ENCODE data around the gene TMX3.

The TMX3 gene

DNA sequence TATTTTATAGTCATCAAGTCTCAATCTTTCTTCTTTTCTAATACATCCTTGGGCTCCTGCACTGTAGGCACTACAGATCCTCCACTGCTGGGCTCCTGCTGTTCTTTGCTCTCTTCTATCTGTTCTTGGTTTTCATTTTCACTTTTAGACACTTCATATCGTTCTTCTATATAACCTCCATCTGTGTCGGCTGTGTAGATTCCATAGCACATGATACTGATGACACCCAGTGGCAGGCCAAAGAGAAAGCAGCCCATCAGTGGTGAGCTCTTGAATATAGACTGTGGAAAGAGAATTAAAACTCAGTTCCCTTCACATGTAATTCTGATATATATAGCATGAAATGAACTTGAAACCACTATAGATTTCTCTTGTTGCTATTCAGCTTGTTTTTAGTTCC lies 38.0 kb downstream of the TMX3 start:
- DNase-seq (ENCODE audit: extremely low read depth, low read depth), result no peak
- TF ChIP-seq, protein P1, sequence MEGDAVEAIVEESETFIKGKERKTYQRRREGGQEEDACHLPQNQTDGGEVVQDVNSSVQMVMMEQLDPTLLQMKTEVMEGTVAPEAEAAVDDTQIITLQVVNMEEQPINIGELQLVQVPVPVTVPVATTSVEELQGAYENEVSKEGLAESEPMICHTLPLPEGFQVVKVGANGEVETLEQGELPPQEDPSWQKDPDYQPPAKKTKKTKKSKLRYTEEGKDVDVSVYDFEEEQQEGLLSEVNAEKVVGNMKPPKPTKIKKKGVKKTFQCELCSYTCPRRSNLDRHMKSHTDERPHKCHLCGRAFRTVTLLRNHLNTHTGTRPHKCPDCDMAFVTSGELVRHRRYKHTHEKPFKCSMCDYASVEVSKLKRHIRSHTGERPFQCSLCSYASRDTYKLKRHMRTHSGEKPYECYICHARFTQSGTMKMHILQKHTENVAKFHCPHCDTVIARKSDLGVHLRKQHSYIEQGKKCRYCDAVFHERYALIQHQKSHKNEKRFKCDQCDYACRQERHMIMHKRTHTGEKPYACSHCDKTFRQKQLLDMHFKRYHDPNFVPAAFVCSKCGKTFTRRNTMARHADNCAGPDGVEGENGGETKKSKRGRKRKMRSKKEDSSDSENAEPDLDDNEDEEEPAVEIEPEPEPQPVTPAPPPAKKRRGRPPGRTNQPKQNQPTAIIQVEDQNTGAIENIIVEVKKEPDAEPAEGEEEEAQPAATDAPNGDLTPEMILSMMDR (IDR thresholded peaks at IDR 0.05; ENCODE audit: low read depth, low read length, missing control alignments), result peak; percentile 18
- H3K4me3 ChIP-seq (replicated peaks; ENCODE audit: low read depth, low read length), result no peak overlapping the region

DNA sequence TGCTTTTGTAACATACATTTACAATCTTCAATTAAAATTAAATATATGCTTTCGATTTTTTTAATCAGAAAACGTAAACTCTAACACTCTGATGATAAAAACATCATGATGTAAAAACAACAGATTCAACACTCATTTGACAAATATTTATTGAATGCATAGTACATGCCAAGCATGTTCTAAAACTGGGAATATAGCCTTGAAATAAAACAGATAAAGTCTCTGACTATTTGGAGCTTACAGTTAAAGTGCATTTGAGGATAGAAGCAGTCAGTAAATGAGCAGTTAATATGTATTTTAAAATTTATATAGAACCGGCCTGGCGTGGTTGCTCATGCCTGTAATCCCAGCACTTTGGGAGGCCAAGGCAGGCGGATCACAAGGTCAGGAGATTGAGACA lies 47.8 kb downstream of the TMX3 start:
- H3K4me3 ChIP-seq (replicated peaks; ENCODE audit: low read depth, low read length), result no peak overlapping the region
- TF ChIP-seq, protein P1 (IDR thresholded peaks at IDR 0.05; ENCODE audit: low read depth, low read length, missing control alignments), result no peak
- DNase-seq (ENCODE audit: extremely low read depth, low read depth), result no peak

DNA sequence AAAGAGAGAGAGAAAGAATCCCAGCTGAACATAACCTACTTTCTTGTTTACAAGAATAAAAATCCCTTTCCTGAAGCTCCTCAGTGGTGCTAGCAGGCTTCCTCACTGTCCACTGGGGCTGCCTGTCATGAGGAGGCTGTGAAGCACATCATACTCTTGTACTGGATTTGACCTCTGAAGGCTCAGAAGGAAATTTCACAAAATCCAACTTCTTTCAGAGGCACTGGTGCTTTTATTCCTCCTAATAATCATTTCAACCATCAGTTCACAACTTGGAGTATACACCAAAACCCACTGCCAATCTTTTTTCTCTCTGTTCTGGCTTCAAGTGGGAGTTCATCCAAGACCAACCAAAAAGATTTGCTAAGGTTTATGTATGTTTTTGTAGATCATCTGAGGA lies 48.5 kb downstream of the TMX3 start:
- no peak overlapping the region for H3K4me3 ChIP-seq (replicated peaks; ENCODE audit: low read depth, low read length)
- DNase-seq (ENCODE audit: extremely low read depth, low read depth), result no peak
- TF ChIP-seq, protein P1 (IDR thresholded peaks at IDR 0.05; ENCODE audit: low read depth, low read length, missing control alignments), result no peak

DNA sequence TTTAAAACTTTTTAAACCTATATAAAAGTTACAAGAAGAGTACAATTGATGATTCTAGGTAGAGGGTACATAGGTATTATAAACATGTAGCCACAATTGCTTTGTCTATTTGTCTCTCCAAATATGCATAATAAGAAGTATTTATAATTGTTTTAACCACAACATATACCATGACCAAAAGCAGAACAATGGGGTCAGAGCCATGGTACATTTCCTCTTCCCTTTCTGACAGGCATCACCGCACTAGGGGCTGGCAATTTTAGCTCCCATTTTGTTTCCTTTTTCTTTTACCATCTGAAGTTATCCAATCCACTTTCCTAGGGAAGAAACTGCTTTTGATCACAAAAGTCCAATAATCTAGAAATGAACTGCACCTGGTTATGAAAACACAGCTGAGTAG lies 49.3 kb downstream of the TMX3 start:
- no peak overlapping the region for H3K4me3 ChIP-seq (replicated peaks; ENCODE audit: low read depth, low read length)
- no peak for DNase-seq (ENCODE audit: extremely low read depth, low read depth)

DNA sequence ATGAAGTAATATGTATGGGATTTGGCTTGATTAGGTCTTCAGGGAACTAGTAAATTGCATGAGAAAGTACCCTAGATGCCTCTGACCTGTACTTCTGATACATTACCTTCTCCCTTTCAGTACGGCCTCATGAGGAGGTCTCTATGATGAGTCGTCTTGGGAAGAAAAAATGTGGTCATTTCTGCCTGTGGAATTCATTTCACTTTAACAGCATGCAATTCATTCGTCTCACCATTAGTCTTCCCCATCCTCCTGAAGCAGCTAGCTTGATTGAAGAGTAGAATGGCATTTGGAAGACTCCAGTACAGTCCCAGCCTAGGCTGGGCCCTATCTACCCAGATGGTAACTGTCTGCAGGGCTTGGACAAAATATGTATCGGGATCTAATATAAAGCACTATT lies 52.2 kb downstream of the TMX3 start:
- H3K4me3 ChIP-seq (replicated peaks; ENCODE audit: low read depth, low read length), result no peak overlapping the region
- no peak for DNase-seq (ENCODE audit: extremely low read depth, low read depth)
- TF ChIP-seq, protein P1 (IDR thresholded peaks at IDR 0.05; ENCODE audit: low read depth, low read length, missing control alignments), result no peak

More for the DNA sequence above, 49.3 kb downstream of the TMX3 start:
- TF ChIP-seq, protein P1 (IDR thresholded peaks at IDR 0.05; ENCODE audit: low read depth, low read length, missing control alignments), result no peak

DNA sequence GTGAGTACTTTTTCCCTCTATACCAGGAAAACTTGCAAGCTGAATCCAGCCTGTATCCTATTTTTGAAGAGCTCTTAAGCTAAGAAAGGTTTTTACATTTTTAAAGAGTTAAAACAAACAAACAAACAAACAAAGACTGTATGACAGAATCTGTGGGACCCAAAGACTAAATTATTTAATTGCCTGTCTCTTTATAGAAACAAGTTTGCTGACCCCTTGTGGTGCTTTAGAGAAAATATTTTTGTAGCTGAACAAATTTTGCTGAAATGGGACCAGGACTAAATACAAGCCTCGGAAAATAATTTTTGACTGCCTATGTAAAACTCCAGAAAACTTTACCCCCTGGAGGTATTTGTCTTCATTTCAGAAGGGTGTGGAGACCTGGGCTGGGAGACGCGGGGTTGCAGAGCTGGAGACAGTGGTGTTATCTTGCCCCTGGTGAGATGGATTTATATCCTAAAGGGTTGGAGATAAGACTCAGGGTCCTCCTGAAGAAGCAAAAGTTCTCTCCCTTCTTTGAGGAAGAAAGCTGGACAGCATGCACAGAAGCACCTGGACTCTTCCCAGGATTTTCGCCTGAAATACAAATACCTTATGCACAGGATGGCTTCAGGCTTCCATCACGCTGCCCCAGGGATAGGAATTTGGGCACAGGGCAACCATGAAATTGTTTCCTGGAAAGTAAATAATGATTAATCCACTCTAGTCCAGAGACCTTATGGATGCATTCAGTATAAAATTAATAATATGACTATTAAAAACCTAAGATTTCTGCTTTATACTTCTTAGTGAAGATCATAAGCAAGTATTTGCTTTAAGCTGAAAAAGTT lies 54.3 kb downstream of the TMX3 start:
- TF ChIP-seq, protein P1 (IDR thresholded peaks at IDR 0.05; ENCODE audit: low read depth, low read length, missing control alignments), result peak; percentile 39
- DNase-seq (ENCODE audit: extremely low read depth, low read depth), result peak; percentile 22
- no peak overlapping the region for H3K4me3 ChIP-seq (replicated peaks; ENCODE audit: low read depth, low read length)
